ENCODE data around the gene DUSP1.

Gene DUSP1

GRCh38 chr5:172775326-172776234 is 4.6 kb upstream of the DUSP1 start:
- ATAC-seq: no peak
- TF ChIP-seq CREB5 (CRISPR knock-in tag; IDR thresholded peaks at IDR 0.05; ENCODE audit: low read depth) (no peak), ISL1 (CRISPR knock-in tag; IDR thresholded peaks at IDR 0.05) (no peak), PATZ1 (CRISPR knock-in tag; IDR thresholded peaks at IDR 0.05; ENCODE audit: borderline replicate concordance) (no peak)

- TF ChIP-seq BACH2 (CRISPR knock-in tag; IDR thresholded peaks at IDR 0.05; ENCODE audit: borderline replicate concordance): no peak
- no peak for TF ChIP-seq SNAI2 (CRISPR knock-in tag; IDR thresholded peaks at IDR 0.05)
- no peak for TF ChIP-seq ESRRG (CRISPR knock-in tag; IDR thresholded peaks at IDR 0.05)
- TF ChIP-seq GLIS3 (CRISPR knock-in tag; IDR thresholded peaks at IDR 0.05): no peak
- TF ChIP-seq CSDC2 (CRISPR knock-in tag; IDR thresholded peaks at IDR 0.05): no peak
- no peak for TF ChIP-seq ZNF70 (CRISPR knock-in tag; IDR thresholded peaks at IDR 0.05)
- no peak for TF ChIP-seq TSHZ2 (CRISPR knock-in tag; IDR thresholded peaks at IDR 0.05)
- no peak for TF ChIP-seq ZC3H10 (CRISPR knock-in tag; IDR thresholded peaks at IDR 0.05)
- TF ChIP-seq RARB (CRISPR knock-in tag; IDR thresholded peaks at IDR 0.05): no peak
- no peak for TF ChIP-seq TCF4 (CRISPR knock-in tag; IDR thresholded peaks at IDR 0.05; ENCODE audit: borderline replicate concordance)
- TF ChIP-seq ZFP3 (CRISPR knock-in tag; IDR thresholded peaks at IDR 0.05): no peak
- no peak for ATAC-seq
Observed at GRCh38 chr5:172774561-172775315, 3.7 kb upstream of the DUSP1 start.

GRCh38 chr5:172773481-172774469 is 2.8 kb upstream of the DUSP1 start:
- no peak for ATAC-seq
- TF ChIP-seq ZC3H10 (CRISPR knock-in tag; IDR thresholded peaks at IDR 0.05): no peak
- TF ChIP-seq POU6F1 (CRISPR knock-in tag; IDR thresholded peaks at IDR 0.05; ENCODE audit: borderline replicate concordance, low read depth): no peak
- no peak for TF ChIP-seq ZNF565 (CRISPR knock-in tag; conservative IDR thresholded peaks at IDR 0.05; ENCODE audit: low read depth)
- TF ChIP-seq PATZ1 (CRISPR knock-in tag; IDR thresholded peaks at IDR 0.05; ENCODE audit: borderline replicate concordance): no peak
- TF ChIP-seq SNAI2 (CRISPR knock-in tag; IDR thresholded peaks at IDR 0.05): no peak
- no peak for TF ChIP-seq PPARA (CRISPR knock-in tag; IDR thresholded peaks at IDR 0.05; ENCODE audit: borderline replicate concordance)

All from SK-N-SH treated with all-trans-retinoic acid at 6 μM for 48 hours (cell line).